COLO829 (cell line): ENCODE data around the gene PLEKHJ1.
"Not testable (repeated sequence)": the region's sequence is repeated elsewhere in the genome, so short reads cannot be mapped to it uniquely, and the experiment has no call there.

Source experiments
- DNase-seq: peaks from one replicate; pipeline ENCODE4 v3.0.0; 2012; ENCODE audit warnings: low spot score

Gene PLEKHJ1, protein sequence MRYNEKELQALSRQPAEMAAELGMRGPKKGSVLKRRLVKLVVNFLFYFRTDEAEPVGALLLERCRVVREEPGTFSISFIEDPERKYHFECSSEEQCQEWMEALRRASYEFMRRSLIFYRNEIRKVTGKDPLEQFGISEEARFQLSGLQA

DNA sequence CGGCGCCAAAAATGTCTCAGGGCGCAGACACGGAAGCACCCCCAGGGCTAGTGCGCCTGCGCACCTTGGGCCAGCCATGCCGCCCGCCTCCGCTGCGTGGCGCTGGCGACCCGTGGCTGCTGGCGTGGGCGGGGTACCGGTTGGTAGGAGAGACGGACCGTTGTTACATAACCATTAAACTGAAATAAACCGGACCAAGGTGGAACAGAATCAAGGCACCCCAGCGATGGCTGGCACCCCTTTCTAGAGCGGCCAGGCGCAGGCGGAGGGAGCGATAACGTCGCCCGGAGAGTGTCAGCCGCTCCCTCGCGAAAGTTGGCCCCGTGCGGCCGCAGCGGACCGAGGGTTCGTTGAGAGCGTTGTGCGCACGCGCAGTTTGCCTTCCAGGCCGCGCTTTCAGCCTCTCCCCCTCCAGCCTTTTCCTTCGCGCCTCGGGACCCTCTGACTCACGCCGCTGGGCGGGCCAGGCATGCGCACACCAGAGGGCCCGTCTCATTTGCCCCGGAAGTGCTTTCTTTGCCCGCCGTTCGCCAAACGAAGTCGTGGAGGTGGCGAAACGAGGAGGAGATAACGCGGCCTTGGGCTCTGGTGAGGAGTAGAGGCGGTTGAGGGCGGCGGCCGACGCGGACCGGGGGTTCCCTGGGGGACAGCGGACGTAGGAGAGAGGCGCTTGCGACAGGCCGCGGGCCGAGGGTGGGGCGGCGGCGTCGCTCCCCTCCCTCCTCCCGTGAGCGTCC is at the start of gene PLEKHJ1, which contains the start of gene SF3A2:
Gene PLEKHJ1, minus strand, starts transcription at position 16 of the 737 bp plus-strand sequence. CDS start 81 bp downstream, outside the sequence.
Gene SF3A2, plus strand, starts transcription at position 511 of the 737 bp plus-strand sequence. CDS start 6,595 bp downstream, outside the sequence.
- peak; percentile 97 for DNase-seq

DNA sequence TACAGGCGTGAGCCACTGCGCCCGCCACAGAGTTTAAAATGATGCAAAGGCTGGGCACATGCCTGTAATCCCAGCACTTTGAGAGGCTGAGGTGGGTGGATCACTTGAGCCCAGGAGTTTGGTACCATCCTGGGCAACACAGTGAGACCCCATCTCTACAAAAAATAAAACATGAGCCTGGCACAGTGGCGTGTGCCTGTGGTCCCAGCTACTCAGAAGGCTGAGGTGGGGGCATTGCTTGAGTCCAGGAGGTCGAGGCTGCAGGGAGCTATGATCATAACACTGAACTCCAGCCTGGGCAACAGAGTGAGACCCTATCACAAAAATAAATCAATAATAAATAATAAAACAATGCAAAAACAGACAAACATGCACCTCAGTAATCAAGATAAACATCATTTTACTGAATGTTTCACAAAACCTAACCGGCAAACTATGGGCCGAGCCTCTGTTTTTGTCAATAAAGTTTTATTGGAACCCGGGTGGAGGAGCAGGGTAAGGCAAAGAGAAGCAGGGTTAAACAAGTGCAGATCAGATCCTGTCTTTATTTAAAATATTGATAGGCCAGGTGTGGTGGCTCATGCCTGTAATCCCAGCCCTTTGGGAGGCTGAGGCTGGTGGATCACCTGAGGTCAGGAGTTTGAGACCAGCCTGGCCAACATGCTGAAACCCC is 47.8 kb upstream of the PLEKHJ1 start:
- DNase-seq, result no peak

DNA sequence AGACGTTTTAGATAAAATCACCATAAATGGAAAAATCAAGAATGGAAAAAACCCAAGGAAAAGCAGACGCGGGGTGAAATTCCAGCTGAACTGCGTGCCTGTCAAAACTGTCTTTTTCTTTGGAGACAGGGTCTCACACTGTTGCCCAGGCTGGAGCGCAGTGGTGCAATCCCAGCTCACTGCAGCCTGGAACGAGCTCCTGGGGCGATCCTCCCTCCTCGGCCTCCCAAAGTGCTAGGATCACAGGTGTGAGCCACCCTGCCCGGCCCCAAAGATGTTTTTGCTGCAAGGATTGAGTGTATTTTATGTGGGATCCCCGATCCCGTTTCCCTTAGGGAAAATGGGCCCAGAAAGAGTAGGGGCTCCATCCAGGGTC is 46.7 kb upstream of the PLEKHJ1 start:
- DNase-seq, result no peak

DNA sequence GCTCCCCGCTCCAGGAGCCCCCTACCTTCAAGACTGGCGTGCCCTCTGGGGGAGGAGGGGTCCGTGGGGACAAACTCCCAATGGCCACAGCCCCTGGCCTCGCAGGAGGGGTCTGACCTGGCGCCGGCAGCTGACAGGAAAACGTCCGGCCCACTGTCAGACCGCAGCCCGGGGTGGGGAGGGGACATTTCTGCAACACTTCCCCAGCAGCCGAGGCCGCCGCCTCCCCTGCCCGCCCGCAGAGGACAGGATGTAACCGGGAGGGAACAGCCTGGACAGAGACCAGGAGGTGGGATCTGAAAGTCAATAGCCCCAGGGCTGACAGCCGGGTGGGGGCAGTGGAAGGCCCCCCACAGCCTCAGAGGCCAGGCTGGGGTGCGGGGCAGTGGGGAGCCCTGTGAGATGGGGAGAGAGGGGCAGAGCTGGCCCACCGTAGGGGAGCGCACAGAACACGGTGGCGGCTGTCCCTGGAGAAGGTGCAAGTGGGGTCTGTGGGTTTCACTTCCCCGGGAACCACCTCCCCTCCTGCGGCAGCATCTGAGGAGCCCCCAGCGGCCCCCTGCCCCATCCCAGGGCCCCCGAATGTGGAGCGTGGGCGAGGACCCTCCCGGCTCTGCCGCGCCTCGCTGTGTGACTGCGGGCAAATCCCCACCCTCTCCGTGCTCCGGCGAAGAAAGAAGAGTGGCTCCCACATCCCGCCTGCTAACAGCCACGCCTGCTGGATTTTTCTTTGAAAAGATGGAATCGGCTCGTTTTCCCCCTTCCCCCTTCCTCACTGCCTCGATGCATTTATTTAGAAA is 46.1 kb upstream of the PLEKHJ1 start, which contains the start of gene PEAK3:
Gene PEAK3, minus strand, starts transcription at position 114 of the 800 bp plus-strand sequence. CDS start 1,244 bp downstream, outside the sequence.
- no peak for DNase-seq

DNA sequence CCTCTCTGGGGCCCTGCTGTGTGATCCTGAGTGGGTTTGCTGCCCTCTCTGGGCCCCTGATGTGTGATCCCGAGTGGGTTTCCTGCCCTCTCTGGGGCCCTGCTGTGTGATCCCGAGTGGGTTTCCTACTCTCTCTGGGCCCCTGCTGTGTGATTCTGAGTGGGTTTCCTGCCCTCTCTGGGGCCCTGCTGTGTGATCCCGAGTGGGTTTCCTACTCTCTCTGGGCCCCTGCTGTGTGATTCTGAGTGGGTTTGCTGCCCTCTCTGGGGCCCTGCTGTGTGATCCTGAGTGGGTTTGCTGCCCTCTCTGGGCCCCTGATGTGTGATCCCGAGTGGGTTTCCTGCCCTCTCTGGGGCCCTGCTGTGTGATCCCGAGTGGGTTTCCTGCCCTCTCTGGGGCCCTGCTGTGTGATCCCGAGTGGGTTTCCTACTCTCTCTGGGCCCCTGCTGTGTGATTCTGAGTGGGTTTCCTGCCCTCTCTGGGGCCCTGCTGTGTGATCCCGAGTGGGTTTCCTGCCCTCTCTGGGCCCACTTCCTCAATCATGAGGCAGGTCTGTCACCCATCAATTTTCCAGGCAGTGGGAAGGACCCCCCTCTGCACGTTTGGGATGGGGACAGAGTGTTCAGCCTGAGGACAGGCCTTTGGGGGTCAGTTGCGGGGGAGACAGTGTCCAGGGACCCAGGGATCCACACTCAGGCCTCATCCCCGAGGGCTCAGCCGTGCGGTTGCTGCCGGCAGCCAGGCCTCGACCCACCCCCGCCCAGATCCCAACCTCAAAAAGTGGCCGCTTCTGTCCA is 45.3 kb upstream of the PLEKHJ1 start:
- not testable (repeated sequence) for DNase-seq

DNA sequence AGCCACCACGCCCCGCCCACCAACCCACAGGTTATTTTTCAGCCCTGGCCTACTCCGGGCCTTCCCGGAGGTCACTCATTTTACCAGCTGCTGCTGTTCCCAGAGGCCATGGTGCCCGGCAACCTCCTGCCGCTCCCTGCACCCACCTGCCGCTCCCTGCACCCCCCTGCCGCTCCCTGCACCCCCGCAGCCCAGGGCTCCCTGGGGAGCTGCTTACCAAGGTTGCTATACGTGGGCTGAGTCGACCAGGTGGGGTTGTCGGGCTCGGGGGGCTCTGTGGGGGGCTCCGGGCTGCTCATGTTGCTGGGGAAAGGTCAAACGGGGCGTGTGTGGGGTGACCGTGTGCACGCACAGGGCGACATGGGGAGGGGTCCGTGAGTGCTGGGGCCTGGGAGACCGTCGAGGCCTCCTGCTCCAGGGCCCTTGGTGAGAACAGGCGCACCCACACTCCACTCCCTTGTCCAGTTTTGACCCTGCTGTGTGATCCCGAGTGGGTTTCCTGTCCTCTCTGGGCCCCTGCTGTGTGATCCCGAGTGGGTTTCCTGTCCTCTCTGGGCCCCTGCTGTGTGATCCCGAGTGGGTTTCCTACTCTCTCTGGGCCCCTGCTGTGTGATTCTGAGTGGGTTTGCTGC is 44.6 kb upstream of the PLEKHJ1 start:
- DNase-seq, result no peak

DNA sequence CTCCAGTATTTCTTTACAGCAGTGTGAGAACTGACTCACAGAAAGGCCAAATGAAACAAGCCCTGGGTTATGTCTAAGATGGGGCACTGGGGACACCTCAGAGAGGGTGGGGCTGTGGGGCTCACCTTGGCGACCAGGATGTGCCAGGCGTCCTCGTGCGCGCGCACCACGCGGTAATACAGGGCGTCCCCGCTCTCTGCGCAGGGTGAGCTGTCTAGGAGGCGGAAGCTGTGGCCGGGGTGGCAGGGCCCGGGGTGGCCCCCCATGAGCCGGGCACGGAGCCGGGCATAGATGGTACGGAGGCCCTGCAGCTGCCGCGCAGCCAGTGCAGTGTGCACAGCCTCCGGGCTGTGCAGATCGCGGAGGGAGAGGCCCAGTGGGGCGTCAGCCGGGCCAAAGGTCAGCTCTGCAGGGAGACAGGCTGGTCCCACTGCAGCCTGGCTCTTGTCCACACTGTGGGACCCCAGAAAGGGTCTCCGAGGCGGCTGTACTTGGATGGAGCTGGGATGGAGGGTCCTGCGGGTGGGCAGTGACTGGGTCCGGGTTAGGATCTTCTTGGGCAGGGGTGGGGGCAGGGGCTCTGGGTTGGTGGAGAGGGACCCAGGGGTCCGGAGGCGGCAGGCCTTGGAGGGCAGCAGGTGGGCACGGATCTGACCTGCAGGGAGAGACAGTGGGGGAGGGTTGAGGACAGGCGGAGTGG is 42.5 kb upstream of the PLEKHJ1 start:
- DNase-seq, result no peak

DNA sequence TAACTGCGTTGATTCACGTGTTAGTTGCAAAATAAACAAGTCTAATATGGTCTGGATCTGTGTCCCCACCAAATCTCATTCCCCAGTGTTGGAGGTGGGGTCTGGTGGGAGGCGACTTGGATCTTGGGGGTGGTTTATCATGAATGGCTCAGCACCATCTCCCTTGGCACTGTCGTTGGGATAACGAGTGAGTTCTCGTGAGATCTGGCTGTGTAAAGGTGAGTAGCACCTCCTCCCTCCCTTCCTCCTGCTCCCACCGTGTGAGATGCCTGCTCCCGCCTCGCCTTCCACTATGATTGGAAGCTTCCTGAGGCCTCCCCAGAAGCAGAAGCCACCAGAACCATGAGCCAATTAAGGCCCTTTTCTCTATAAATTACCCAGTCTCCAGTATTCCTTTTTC is 41.0 kb upstream of the PLEKHJ1 start:
- no peak for DNase-seq

DNA sequence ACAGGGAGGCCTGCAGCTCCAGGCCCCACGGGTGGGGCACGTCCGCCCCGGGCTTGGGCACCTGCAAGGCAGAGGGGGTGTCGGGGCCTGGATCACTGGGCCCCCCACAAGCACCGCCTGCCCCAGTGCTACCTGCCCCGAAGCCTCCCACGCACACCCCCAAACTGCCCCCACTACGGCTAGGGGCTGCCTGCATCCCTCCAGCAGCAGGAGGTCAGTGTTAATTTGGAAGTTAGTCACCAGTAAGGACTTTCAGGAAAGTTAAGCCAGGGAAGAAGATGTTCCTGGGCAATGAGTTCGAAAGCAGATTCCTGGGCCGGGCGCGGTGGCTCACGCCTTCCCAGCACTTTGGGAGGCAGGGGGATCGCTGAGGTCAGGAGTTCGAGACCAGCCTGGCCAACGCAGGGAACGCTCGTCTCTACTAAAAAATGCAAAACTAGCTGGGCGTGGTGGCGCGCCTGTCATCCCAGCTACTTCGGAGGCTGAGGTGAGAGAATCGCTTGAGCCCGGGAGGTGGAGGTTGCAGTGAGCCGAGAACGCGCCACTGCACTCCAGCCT is 40.4 kb upstream of the PLEKHJ1 start:
- no peak for DNase-seq

DNA sequence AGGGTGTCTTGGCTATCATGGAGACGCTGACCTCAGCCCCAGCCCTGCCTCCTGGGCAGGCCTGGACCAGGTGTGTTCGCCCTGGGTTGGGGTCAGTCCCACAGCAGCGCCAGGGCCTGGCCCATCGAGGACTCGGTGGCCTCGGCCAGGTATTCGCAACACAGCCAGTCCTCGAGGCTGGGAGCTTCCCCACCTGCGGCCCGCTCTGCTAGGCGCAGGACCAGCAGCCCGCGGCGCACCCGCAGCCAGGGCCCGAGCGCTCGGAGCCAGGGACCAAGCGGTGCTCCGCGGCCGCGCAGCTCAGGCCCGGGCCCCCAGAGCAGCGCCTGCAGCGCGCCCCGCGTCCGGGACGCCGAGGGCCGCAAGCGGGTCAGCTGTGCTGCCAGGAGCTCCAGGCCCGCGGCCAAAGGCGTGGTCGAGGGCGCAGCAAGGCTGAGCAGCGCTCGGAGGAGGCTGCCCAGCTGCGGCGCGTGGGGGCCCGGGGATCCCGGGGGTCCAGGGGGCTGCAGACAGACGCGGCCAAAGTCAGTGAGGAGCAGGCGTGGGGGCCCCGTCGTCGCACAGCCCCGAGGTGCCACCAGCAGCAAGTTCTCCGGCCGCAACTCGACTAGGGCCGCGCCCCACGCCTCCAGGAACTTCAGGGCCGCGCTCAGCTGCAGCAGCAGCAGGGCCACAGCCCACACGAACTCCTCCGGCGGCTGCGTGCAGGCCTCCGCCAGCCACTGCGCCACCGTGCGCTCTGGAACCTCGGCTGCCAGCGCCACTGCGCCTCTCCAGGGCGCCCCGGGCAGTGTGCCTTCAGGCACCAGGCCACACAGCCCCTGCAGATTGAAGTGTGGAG is 39.7 kb upstream of the PLEKHJ1 start:
- no peak for DNase-seq

DNA sequence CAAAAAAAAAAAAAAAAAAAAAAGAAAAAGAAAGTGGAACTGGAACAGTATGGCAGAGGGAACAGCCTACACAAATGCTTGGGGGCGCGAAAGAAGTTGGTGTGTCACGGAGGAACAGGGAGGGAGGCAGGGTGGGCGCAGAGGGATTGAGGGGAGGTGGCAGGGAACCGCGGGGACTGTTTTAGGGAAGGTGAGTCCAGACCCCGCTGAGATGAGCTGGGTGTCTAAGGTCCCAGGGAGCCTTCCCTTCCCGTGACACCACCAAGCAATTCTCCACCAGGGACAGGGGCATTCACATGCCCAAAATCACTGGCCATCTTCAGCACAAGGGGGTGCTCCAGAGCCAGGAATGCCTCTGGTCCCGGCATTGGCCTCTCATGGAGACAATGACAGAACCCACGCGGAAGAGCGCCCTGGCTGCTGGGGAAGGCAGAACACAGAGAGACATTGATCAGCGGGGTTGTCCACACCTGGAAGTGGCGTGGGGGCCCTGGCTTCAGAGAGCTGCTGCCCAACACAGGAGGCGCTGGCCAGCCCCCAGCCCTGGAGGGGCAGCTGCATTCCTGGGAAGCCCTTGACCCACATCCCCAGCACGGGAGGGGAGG is 38.9 kb upstream of the PLEKHJ1 start:
- peak; percentile 72 for DNase-seq

DNA sequence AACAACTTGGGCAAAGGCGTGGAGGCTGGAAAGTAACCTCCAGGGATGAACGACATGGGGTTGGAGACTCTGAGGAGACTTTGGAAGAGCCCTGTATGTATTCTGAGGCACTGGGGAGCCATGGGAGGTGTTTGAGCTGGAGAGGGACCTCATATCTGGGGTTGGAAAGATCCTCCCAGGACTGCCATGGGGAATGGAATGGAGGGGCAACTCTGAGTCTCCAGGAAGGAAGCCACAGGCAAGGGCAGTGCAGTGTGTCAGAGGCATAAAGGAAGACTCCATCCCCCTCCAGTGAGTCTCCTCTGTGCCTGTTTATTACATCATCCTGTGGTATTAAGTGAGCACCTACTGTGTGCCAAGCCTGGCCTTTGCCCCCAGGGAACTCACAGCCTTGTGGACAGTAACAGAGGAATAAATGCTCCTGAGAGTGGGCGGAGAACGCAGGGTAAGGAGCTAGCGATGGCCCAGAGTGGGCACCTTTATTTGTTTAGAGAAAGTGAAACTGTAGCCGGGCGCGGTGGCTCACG is 38.1 kb upstream of the PLEKHJ1 start:
- no peak for DNase-seq

DNA sequence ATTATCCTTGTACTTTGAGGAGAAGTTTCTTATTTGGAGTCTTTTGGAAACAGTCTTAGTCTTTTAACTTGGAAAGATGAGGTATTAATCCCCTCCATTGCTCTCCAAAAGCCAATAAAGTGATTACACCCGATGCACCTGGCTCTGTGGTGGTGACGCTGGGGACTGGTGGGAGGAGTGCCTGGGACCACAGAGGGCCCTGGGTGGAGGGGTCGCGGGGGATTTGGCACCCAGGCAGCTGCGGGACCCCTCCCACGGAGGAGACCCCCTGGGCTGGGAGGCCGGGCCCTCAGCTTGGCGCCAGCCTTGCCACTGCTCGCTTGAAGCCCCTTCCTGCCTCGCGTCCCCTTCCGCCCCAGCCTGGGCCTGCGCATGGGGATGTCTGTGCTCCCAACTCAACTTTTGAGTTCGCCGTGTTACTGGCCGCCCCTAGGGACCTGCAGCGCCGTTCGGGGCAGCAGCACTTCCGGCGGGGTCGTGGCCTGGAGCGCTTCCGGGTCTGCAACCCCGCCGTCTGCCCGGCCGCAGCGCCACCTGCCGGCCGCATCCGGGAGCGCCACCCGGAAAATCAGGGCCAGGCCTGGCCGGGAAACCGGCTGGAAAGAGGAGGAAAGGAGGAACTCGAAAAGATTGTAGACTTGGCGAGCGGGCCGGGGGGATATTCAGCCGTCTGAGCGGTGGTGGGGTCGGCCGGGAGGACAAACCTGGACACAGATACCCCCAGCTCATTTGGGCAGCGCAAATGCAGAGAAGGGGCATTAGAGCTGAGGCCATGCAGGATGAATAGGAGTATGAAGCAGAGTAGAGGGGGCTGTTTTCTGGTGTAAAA is 37.4 kb upstream of the PLEKHJ1 start:
- peak; percentile 89 for DNase-seq

DNA sequence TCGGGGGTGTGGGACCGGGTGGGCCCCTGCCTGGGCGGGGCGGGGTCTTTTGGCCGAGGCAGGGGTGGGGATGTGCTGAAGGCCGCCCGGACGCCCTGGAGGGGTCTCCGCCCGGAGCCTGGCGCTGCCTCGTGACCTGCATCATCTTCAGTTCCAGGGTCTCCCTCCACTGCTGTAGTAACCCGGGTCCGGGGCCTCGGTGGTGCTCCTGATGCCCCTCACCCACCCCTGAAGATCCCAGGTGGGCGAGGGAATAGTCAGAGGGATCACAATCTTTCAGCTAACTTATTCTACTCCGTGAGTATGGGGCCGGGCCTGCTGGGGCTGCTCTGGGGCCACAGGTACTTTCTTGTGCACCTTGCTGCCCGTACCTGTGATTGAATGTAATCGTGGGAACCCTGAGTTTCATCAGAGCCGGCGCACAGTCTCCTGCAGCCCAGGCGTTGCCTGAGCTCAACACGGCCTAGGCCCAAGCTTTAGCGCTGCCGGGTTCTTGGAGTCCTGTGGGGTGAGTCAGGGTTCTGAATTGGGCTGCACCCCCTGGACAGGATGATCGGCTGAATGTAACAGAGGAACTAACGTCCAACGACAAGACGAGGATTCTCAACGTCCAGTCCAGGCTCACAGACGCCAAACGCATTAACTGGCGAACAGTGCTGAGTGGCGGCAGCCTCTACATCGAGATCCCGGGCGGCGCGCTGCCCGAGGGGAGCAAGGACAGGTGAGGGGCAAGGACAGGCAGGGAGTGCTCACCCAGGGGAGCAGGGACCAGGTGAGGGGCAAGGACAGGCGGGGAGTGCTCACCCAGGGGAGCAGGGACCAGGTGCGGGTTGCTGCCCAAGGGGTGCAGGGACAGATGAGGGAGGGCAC is 35.3 kb upstream of the PLEKHJ1 start:
- no peak for DNase-seq

DNA sequence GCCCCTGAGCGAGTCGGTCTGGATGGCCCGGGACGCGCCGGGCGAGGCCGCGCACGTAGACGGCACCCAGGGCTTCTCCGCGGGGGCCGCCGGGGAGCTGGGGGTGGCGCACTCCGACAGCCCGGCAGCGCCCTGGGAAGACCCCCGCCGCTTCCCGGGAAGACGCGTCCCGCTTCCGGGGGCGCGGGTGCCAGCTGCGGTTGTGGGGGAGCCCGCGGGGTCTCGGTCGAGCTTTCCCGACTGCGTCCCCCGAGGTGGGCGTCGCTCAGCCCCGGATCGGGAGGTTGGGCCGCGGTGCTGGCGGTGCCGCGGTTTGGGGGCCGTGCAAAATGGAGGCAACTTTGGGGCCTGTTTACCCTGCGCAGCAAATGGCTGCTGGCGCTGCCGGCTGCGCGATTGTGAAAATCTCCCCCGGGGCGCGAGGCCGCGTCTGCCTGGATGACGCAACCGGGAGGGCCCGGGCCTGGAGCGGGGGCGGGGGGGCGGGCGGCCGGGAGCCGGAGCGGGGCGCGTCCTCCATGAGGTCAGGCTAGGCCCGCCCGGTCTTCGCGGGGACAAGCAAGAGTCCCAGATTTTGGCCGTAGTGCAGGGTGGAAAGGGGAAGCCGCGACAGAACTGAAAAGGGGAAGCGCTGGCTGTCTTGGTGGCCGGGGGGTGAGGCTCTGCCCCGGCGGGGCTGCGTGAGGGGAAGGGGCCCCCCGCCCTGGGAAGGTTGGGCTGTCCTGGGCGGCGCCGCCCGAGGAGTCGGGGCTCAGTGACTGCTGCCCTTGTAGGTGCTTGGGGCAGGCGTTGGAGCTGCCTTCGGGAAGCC is 34.5 kb upstream of the PLEKHJ1 start:
- peak; percentile 66 for DNase-seq

DNA sequence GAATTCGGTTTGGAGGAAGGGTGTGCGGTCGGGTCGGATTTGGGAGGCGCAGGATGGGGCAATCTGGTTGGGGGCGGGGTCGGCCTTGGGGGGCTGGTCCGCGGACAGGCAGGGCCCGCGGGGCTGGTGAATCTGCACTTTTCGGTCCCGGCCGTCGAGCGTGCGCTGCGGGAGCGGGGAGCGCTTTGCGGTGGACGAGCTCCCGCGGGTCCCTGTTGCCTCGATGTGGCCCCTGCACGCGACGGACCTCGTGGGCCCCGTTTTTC is 34.0 kb upstream of the PLEKHJ1 start:
- no peak for DNase-seq
